UCSD-AML1 (cell line): ENCODE data around the gene TIMD4.
A peak's percentile ranks its signal among the peaks of the same experiment; 100 is the strongest.
"Not testable (repeated sequence)": the region's sequence is repeated elsewhere in the genome, so short reads cannot be mapped to it uniquely, and the experiment has no call there.

Experiments
- DNase-seq: peaks from one replicate; lab custom pipeline; 2025; ENCODE audit not compliant: unreplicated experiment; lab: John Stamatoyannopoulos, UW

The TIMD4 gene

GRCh38 chr5:156963125-156963524, at the start of gene TIMD4:
TIMD4 (minus strand) TSS chr5:156963226; CDS start chr5:156963198, 28 bp downstream.
- no peak for DNase-seq

GRCh38 chr5:157006262-157006661, 43.2 kb upstream of the TIMD4 start:
- no peak for DNase-seq

- DNase-seq = no peak
Measured at GRCh38 chr5:157004893-157005551, 42.0 kb upstream of the TIMD4 start.

DNA sequence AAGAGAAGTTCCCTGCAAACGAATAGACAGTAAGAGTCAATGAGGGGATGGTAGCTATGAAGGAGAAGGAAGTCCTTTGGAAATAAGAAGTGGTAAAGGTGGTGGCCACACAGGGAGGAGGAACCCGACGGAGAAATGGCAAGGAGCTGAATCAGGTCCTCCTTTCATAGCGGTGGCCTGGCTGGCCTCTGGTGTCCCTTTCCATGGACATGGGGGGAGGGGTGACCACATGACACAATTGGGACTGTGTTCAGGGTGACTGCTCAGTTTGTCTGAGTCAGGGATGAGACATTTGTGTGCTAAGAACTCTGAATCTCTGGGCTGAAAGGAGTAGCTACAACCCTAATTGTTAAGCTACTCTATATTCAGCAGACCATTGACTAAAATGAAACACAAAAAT, 28.7 kb upstream of the TIMD4 start:
- peak; percentile 18 for DNase-seq

- no peak for DNase-seq
Measured at GRCh38 chr5:156984064-156984463, 21.0 kb upstream of the TIMD4 start.

DNA sequence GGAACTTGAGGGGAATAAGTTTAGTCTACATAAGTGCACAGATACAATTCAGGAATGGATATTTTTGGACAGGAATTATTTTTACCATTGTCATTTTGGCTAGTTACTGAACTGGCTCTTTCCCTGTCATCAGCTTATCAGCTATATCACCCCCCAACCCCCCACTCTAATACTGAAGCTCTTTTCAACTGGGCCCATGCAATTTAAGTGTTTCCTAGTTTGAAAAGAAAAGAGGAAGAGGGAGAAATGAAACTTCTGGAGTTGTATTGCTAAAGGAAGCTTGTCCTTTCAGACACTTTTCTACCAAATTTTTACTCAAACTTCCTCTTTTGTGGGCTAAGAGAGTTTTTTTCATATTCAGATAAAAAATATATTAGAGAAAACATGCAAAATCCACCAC, 18.5 kb upstream of the TIMD4 start:
- DNase-seq = no peak

- DNase-seq = no peak
Measured at GRCh38 chr5:156974328-156974727, 11.3 kb upstream of the TIMD4 start.

- no peak for DNase-seq
Measured at GRCh38 chr5:156971848-156972525, 9.0 kb upstream of the TIMD4 start.

- no peak for DNase-seq
Measured at GRCh38 chr5:156971415-156971814, 8.4 kb upstream of the TIMD4 start.

- not testable (repeated sequence) for DNase-seq
Measured at GRCh38 chr5:156967386-156967785, 4.4 kb upstream of the TIMD4 start.

- DNase-seq = no peak
Measured at GRCh38 chr5:156956321-156956720, 6.7 kb downstream of the TIMD4 start.

GRCh38 chr5:156951359-156951758, 11.7 kb downstream of the TIMD4 start:
- DNase-seq = no peak

GRCh38 chr5:156950716-156951115, 12.3 kb downstream of the TIMD4 start:
- DNase-seq = no peak

DNA sequence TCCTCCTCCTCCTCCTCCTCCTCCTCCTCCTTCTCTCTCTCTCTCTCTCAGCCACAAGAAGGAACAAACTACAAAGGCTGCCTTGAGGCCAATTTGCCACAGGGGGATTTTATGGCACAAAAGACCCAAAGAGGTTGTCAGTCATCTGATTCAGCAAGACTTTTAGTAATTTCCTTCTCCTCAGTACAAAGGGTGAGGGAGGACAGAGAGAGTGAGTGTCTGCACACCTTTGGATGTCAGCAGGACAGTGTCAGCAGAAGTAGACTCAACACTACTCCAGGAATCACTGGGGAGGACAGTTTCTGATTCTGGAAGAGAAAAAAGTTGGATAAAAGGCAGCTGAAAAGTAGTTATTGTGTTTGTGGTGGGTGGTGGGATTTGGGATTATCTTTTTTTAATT, 13.6 kb downstream of the TIMD4 start:
- no peak for DNase-seq

DNA sequence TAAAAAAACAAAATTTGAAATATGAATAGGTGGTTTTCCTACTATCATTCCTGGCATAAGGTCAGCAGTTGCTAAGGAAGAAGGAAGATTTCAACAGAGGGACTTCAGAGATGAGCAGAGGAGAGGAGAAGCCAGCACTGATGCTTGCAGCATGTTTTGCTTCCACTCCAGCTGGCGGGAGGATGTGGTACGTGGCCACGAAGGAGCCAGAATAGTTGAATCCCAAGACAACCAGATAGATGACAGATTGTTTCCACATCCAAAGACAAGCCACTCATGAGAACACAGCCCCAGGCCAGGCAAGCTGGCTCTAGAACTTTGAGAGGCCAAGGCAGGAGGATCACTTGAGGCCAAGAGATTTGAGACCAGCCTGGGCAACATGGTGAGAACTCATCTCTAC, 15.1 kb downstream of the TIMD4 start:
- peak; percentile 15 for DNase-seq

DNA sequence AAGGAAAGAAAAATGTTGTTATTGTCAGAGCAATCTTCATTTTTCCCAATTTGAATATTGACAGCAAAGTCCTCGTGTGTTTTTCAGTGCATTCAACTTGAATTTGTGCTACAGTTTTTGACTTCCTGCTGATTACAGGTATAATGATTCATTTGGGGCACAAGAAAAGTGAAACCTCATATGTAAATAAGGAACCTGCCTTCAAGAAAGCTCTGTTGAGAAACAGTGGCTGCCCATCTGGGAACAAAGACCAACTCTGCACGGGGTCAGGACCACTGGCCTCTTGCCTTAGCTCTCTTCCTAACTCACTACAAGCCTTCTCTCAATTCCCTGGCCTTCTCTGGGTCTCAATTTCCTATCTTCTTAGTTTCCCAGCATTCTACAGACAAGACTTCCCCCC, 21.0 kb downstream of the TIMD4 start:
- no peak for DNase-seq

DNA sequence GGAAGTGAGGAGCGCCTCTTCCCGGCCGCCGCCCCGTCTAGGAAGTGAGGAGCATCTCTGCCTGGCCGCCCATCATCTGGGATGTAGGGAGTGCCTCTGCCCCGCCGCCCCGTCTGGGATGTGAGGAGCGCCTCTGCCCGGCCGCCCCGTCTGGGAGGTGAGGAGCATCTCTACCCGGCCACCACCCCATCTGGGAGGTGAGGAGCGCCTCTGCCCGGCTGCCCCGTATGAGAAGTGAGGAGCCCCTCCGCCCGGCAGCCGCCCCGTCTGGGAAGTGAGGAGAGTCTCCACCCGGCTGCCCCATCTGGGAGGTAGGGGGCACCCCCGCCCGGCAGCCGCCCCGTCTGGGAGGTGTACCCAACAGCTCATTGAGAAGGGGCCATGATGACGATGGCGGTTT, 22.6 kb downstream of the TIMD4 start:
- DNase-seq = not testable (repeated sequence)

- DNase-seq = no peak
Measured at GRCh38 chr5:156936972-156937371, 26.1 kb downstream of the TIMD4 start.

DNA sequence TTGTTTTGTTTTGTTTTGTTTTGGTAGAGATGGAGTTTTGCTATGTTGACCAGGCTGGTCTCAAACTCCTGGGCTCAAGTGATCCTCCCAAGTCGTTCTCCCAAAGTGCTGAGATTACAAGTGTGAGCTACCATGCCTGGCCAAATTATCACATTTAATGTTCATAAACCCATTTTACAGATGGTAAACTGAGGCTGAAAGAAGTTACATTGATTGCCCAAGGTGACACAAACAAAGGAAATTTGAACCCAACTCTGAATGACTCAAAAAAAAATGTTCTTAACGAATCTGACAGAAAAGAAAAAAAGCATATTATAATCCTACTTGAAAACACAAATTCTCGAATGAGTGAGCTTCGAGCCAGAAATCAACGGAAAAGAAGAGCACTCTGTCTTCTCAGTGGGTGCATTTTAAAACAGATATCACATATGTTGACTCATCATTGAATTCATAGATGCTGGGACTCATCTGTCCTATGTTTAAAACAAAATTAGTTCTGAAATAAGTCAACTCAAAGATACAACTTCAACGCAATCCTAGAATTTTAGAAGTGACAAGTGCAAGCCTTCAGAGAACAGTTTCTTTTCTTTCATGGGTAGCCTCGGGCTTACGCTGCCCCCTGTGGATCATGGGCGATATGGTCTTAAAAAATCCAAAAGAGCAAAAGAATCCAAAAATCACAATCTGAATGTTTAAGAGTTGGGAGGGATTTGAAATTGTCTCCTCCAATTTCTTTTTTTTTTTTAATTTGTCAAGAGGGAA, 28.4 kb downstream of the TIMD4 start:
- DNase-seq = peak; percentile 9

- DNase-seq = no peak
Measured at GRCh38 chr5:156929366-156929948, 33.6 kb downstream of the TIMD4 start.

GRCh38 chr5:156927545-156927944, 35.5 kb downstream of the TIMD4 start:
- no peak for DNase-seq

- DNase-seq = not testable (repeated sequence)
Measured at GRCh38 chr5:156925767-156926166, 37.3 kb downstream of the TIMD4 start.
